ENCODE measurements around the gene CREB5. TPM values are rescaled to one million over a fixed set of nuclear protein-coding genes. Genes with fewer than 3 reads are reported as not detected.

Gene CREB5
- total and polyA plus RNA-seq, 2 experiments from 2014 or later: 2.4 to 4.4 TPM

GRCh38 chr7:28806841-28807240, 394.5 kb downstream of the CREB5 start (continued):
- TF ChIP-seq, protein P1, sequence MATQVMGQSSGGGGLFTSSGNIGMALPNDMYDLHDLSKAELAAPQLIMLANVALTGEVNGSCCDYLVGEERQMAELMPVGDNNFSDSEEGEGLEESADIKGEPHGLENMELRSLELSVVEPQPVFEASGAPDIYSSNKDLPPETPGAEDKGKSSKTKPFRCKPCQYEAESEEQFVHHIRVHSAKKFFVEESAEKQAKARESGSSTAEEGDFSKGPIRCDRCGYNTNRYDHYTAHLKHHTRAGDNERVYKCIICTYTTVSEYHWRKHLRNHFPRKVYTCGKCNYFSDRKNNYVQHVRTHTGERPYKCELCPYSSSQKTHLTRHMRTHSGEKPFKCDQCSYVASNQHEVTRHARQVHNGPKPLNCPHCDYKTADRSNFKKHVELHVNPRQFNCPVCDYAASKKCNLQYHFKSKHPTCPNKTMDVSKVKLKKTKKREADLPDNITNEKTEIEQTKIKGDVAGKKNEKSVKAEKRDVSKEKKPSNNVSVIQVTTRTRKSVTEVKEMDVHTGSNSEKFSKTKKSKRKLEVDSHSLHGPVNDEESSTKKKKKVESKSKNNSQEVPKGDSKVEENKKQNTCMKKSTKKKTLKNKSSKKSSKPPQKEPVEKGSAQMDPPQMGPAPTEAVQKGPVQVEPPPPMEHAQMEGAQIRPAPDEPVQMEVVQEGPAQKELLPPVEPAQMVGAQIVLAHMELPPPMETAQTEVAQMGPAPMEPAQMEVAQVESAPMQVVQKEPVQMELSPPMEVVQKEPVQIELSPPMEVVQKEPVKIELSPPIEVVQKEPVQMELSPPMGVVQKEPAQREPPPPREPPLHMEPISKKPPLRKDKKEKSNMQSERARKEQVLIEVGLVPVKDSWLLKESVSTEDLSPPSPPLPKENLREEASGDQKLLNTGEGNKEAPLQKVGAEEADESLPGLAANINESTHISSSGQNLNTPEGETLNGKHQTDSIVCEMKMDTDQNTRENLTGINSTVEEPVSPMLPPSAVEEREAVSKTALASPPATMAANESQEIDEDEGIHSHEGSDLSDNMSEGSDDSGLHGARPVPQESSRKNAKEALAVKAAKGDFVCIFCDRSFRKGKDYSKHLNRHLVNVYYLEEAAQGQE (IDR thresholded peaks at IDR 0.05; ENCODE audit: unreplicated experiment): no peak
- no peak for TF ChIP-seq CREB1 (CRISPR knock-in tag; IDR thresholded peaks at IDR 0.05; ENCODE audit: low read depth)

- Histone ChIP-seq H3K27ac (ENCODE audit: low read depth) (no peak overlapping the region), H4K20me1 (replicated peaks; ENCODE audit: insufficient read depth) (no peaks in the 10 kb centered on the region), H3K9me2 (ENCODE audit: insufficient read depth) (no peaks in the 10 kb centered on the region), H3K4me1 (ENCODE audit: insufficient read depth) (no peaks in the 10 kb centered on the region), H3K36me3 (ENCODE audit: insufficient read depth) (no peaks in the 10 kb centered on the region), H2AFZ (no peak overlapping the region), H3K4me2 (no peak overlapping the region), H3K79me2 (replicated peaks; ENCODE audit: insufficient read depth) (no peaks in the 10 kb centered on the region), H3K4me3 (no peak overlapping the region), H3F3A (replicated peaks; ENCODE audit: low read depth) (no peaks in the 10 kb centered on the region), H3K27me3 (ENCODE audit: insufficient read depth) (no peaks in the 10 kb centered on the region)
- Mint-ChIP-seq H3K4me1 (peaks cover 4% of the 10 kb centered on the region; the same call in 2 of the 3 replicates), H3K4me3 (no peak overlapping the region), H3K36me3 (ENCODE audit: low read depth) (no peaks in the 10 kb centered on the region), H3K27ac (no peak overlapping the region), H3K9me3 (no peaks in the 10 kb centered on the region), H3K27me3 (ENCODE audit: insufficient read depth, low read depth, poor library complexity) (no peaks in the 10 kb centered on the region)
- DNase-seq (ENCODE audit: low spot score) (no peak), ATAC-seq (no peak)
- TF ChIP-seq ZNF331 (CRISPR knock-in tag; IDR thresholded peaks at IDR 0.05; ENCODE audit: low read depth): no peak
- TF ChIP-seq EZH2phosphoT487 (IDR thresholded peaks at IDR 0.05; ENCODE audit: unreplicated experiment): no peak
- TF ChIP-seq, protein P2, sequence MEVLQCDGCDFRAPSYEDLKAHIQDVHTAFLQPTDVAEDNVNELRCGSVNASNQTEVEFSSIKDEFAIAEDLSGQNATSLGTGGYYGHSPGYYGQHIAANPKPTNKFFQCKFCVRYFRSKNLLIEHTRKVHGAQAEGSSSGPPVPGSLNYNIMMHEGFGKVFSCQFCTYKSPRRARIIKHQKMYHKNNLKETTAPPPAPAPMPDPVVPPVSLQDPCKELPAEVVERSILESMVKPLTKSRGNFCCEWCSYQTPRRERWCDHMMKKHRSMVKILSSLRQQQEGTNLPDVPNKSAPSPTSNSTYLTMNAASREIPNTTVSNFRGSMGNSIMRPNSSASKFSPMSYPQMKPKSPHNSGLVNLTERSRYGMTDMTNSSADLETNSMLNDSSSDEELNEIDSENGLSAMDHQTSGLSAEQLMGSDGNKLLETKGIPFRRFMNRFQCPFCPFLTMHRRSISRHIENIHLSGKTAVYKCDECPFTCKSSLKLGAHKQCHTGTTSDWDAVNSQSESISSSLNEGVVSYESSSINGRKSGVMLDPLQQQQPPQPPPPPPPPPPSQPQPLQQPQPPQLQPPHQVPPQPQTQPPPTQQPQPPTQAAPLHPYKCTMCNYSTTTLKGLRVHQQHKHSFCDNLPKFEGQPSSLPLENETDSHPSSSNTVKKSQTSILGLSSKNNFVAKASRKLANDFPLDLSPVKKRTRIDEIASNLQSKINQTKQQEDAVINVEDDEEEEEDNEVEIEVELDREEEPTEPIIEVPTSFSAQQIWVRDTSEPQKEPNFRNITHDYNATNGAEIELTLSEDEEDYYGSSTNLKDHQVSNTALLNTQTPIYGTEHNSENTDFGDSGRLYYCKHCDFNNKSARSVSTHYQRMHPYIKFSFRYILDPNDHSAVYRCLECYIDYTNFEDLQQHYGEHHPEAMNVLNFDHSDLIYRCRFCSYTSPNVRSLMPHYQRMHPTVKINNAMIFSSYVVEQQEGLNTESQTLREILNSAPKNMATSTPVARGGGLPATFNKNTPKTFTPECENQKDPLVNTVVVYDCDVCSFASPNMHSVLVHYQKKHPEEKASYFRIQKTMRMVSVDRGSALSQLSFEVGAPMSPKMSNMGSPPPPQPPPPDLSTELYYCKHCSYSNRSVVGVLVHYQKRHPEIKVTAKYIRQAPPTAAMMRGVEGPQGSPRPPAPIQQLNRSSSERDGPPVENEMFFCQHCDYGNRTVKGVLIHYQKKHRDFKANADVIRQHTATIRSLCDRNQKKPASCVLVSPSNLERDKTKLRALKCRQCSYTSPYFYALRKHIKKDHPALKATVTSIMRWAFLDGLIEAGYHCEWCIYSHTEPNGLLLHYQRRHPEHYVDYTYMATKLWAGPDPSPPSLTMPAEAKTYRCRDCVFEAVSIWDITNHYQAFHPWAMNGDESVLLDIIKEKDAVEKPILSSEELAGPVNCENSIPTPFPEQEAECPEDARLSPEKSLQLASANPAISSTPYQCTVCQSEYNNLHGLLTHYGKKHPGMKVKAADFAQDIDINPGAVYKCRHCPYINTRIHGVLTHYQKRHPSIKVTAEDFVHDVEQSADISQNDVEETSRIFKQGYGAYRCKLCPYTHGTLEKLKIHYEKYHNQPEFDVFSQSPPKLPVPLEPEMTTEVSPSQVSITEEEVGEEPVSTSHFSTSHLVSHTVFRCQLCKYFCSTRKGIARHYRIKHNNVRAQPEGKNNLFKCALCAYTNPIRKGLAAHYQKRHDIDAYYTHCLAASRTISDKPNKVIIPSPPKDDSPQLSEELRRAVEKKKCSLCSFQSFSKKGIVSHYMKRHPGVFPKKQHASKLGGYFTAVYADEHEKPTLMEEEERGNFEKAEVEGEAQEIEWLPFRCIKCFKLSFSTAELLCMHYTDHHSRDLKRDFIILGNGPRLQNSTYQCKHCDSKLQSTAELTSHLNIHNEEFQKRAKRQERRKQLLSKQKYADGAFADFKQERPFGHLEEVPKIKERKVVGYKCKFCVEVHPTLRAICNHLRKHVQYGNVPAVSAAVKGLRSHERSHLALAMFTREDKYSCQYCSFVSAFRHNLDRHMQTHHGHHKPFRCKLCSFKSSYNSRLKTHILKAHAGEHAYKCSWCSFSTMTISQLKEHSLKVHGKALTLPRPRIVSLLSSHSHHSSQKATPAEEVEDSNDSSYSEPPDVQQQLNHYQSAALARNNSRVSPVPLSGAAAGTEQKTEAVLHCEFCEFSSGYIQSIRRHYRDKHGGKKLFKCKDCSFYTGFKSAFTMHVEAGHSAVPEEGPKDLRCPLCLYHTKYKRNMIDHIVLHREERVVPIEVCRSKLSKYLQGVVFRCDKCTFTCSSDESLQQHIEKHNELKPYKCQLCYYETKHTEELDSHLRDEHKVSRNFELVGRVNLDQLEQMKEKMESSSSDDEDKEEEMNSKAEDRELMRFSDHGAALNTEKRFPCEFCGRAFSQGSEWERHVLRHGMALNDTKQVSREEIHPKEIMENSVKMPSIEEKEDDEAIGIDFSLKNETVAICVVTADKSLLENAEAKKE (CRISPR knock-in tag; IDR thresholded peaks at IDR 0.05): no peak
- no peak for TF ChIP-seq POLR2AphosphoS5 (IDR thresholded peaks at IDR 0.05; ENCODE audit: low read depth)
- no peak for TF ChIP-seq ZNF114 (CRISPR knock-in tag; IDR thresholded peaks at IDR 0.05)
- TF ChIP-seq EZH2 (IDR thresholded peaks at IDR 0.05; ENCODE audit: low read depth, unreplicated experiment): no peak
- no peak for TF ChIP-seq STAT1 (IDR thresholded peaks at IDR 0.05; ENCODE audit: unreplicated experiment)
- TF ChIP-seq CREB1 (CRISPR knock-in tag; IDR thresholded peaks at IDR 0.05; ENCODE audit: low read depth): no peak
- TF ChIP-seq, protein P3, sequence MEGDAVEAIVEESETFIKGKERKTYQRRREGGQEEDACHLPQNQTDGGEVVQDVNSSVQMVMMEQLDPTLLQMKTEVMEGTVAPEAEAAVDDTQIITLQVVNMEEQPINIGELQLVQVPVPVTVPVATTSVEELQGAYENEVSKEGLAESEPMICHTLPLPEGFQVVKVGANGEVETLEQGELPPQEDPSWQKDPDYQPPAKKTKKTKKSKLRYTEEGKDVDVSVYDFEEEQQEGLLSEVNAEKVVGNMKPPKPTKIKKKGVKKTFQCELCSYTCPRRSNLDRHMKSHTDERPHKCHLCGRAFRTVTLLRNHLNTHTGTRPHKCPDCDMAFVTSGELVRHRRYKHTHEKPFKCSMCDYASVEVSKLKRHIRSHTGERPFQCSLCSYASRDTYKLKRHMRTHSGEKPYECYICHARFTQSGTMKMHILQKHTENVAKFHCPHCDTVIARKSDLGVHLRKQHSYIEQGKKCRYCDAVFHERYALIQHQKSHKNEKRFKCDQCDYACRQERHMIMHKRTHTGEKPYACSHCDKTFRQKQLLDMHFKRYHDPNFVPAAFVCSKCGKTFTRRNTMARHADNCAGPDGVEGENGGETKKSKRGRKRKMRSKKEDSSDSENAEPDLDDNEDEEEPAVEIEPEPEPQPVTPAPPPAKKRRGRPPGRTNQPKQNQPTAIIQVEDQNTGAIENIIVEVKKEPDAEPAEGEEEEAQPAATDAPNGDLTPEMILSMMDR (conservative IDR thresholded peaks at IDR 0.05; ENCODE audit: low read depth in 2 of 2): no peak
- no peak for TF ChIP-seq JUNB (IDR thresholded peaks at IDR 0.05; ENCODE audit: unreplicated experiment)
Measured at GRCh38 chr7:28807396-28807994, 395.2 kb downstream of the CREB5 start.
